Neural crest cell (in vitro differentiated cells): Measurements from ENCODE around the gene SALL1. TPM values are rescaled to one million over a fixed set of nuclear protein-coding genes. Genes with fewer than 3 reads are reported as not detected.
A peak's percentile ranks its signal among the peaks of the same experiment; 100 is the strongest.

ENCODE experiments used
- DNase-seq: peaks from one replicate; pipeline ENCODE4 v3.0.0; 2021; ENCODE audit warnings: low read depth, mixed read lengths, low spot score
- H3K27ac Mint-ChIP-seq: one replicate; pipeline ENCODE4 v1.8.0; 2021; ENCODE audit warnings: mild to moderate bottlenecking, mixed read lengths; ENCODE audit not compliant: unreplicated experiment
- H3K27me3 Mint-ChIP-seq: 2 replicates; pipeline ENCODE4 v1.8.0; 2021; ENCODE audit warnings: low read depth, mild to moderate bottlenecking, mixed read lengths
- H3K36me3 Mint-ChIP-seq: 2 replicates; pipeline ENCODE4 v1.8.0; 2021; ENCODE audit warnings: low read depth, mild to moderate bottlenecking, mixed read lengths
- H3K4me1 Mint-ChIP-seq: 2 replicates; pipeline ENCODE4 v1.8.0; 2021; ENCODE audit warnings: mixed read lengths
- H3K4me3 Mint-ChIP-seq: one replicate; pipeline ENCODE4 v1.8.0; 2021; ENCODE audit warnings: mild to moderate bottlenecking, mixed read lengths
- H3K9me3 Mint-ChIP-seq: 2 replicates; pipeline ENCODE4 v1.8.0; 2021; ENCODE audit warnings: mixed read lengths
- CTCF ChIP-seq: fragments of 200-600 bp; sonication (generic); conservative IDR thresholded peaks from 2 replicates; pipeline ENCODE4 v1.5.0; 2021; ENCODE audit warnings: antibody characterized with exemption, mild to moderate bottlenecking
- total RNA-seq: library from RNA; stranded (reverse); gene quantifications from 2 replicates; pipeline ENCODE4 v1.2.1, GENCODE V29; 2021

The SALL1 gene
- total RNA-seq, 1 donor from 2014 or later = 85.7 TPM

- Mint-ChIP-seq H3K27ac (peak overlapping the region; percentile 10), H3K27me3 (no peaks in the 10 kb centered on the region)
Observed at GRCh38 chr16:51181503-51181811, 30.4 kb upstream of the SALL1 start.

DNA sequence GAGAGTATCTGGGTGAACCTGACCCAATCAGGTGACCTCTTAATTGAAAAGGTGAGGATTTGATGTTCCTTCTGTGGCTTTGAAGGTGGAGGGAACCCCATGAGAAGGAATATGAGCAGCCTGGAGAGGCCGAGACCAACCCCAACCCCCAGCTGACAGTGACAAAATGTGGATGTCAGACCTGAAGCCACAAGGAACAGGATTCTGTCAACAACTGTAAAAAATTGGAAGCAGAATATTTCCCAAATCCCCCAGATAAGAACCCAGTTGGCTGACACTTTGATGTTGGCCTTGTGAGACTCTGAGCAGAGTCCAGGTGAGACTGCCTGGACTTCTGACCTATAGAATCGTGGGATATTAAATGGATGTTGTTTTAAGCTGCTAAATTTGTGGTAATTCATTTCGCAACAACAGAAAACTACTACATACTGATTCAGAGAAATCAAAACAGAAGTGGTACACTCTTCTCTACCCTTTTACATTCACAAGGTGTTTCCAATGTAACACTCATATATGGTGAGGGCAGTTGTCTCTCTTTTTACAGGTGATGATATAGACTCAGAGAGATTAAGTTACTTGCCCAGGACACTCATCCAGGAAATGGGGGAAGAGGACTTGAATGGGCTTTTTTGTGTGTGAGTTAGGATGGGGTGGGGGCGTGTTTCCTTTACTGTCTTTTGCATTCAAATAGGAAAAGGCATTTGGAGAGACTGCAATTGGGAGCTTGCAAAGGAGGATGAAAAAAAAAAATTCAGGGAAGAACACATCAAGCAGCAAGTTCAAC, 29.8 kb upstream of the SALL1 start:
- H3K27me3 Mint-ChIP-seq = no peaks in the 10 kb centered on the region
- H3K9me3 Mint-ChIP-seq = no peaks in the 10 kb centered on the region
- DNase-seq = no peak
- peaks cover 60% of the 10 kb centered on the region for H3K4me1 Mint-ChIP-seq
- H3K4me3 Mint-ChIP-seq = peak overlapping the region; percentile 20
- TF ChIP-seq CTCF = no peak
- peak overlapping the region; percentile 10 for H3K27ac Mint-ChIP-seq
- H3K36me3 Mint-ChIP-seq = no peaks in the 10 kb centered on the region

More at GRCh38 chr16:51181503-51181811, 30.4 kb upstream of the SALL1 start:
- H3K36me3 Mint-ChIP-seq = no peaks in the 10 kb centered on the region
- peaks cover 60% of the 10 kb centered on the region for H3K4me1 Mint-ChIP-seq
- H3K4me3 Mint-ChIP-seq = peak overlapping the region; percentile 20
- TF ChIP-seq CTCF = no peak
- no peaks in the 10 kb centered on the region for H3K9me3 Mint-ChIP-seq
- DNase-seq = peak; percentile 24

DNA sequence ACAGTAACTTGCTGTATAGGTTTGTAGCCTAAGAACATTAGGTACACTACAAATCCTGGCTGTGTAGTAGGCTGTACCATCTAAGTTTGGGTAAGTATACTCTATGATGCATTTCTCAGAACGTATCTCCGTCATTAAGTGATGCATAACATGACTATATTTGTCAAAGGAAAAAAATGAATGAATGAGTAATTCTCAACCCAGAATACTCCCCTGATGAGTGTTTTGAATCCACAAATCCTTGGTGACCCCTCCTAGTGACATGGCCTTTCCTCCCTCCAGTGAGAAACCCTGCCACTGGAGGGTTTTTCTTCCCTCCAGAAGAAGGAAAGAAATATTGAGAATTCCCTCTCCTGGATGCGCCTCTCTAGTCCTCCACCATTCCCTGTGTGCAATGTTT, 24.0 kb upstream of the SALL1 start:
- H3K27me3 Mint-ChIP-seq = no peaks in the 10 kb centered on the region
- TF ChIP-seq CTCF = no peak

GRCh38 chr16:51172368-51172767, 21.3 kb upstream of the SALL1 start:
- Mint-ChIP-seq H3K4me1 (no peaks in the 10 kb centered on the region), H3K27me3 (no peaks in the 10 kb centered on the region), H3K9me3 (peaks cover 12% of the 10 kb centered on the region), H3K4me3 (no peak overlapping the region), H3K27ac (no peak overlapping the region), H3K36me3 (peaks cover 12% of the 10 kb centered on the region)
- TF ChIP-seq CTCF = no peak
- DNase-seq = no peak

More for the DNA sequence above, 24.0 kb upstream of the SALL1 start:
- no peak overlapping the region for H3K27ac Mint-ChIP-seq
- peaks cover 9% of the 10 kb centered on the region for H3K4me1 Mint-ChIP-seq
- DNase-seq = no peak
- peaks cover 8% of the 10 kb centered on the region for H3K36me3 Mint-ChIP-seq
- H3K9me3 Mint-ChIP-seq = peaks cover 5% of the 10 kb centered on the region
- no peak overlapping the region for H3K4me3 Mint-ChIP-seq

DNA sequence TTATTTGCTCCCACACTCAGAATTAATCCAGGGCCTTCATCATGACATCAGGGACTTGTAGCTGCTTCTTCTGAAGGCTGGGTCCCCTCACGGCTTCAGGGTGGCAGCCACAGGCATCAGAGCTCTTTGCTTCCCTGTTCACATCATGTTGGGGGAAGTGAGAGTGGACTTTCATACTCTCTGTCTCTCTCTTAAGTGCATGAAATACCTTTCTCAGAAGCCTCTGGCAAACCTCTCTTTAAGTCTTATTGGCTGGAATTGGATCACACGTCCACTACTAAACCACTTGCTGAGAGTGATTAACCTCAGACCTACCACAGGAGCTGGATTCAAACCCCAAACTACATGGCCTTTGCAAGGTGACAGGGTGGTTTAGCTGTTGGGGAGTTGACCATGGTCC, 17.7 kb upstream of the SALL1 start:
- no peak for TF ChIP-seq CTCF
- Mint-ChIP-seq H3K27me3 (no peaks in the 10 kb centered on the region), H3K27ac (no peak overlapping the region), H3K4me1 (peaks cover 27% of the 10 kb centered on the region), H3K36me3 (peaks cover 12% of the 10 kb centered on the region), H3K4me3 (no peak overlapping the region), H3K9me3 (peaks cover 12% of the 10 kb centered on the region)
- DNase-seq = no peak
